CD4-positive, alpha-beta T cell treated with Interleukin-6 for 4 hours (primary cell): ENCODE measurements around the gene TGFB1.
"Not testable (repeated sequence)": the region's sequence is repeated elsewhere in the genome, so short reads cannot be mapped to it uniquely, and the experiment has no call there.

Experiments used
- DNase-seq: peaks from one replicate; pipeline ENCODE4 v3.0.0-alpha.2; 2020; ENCODE audit warnings: mixed read lengths

TGFB1 gene

DNA sequence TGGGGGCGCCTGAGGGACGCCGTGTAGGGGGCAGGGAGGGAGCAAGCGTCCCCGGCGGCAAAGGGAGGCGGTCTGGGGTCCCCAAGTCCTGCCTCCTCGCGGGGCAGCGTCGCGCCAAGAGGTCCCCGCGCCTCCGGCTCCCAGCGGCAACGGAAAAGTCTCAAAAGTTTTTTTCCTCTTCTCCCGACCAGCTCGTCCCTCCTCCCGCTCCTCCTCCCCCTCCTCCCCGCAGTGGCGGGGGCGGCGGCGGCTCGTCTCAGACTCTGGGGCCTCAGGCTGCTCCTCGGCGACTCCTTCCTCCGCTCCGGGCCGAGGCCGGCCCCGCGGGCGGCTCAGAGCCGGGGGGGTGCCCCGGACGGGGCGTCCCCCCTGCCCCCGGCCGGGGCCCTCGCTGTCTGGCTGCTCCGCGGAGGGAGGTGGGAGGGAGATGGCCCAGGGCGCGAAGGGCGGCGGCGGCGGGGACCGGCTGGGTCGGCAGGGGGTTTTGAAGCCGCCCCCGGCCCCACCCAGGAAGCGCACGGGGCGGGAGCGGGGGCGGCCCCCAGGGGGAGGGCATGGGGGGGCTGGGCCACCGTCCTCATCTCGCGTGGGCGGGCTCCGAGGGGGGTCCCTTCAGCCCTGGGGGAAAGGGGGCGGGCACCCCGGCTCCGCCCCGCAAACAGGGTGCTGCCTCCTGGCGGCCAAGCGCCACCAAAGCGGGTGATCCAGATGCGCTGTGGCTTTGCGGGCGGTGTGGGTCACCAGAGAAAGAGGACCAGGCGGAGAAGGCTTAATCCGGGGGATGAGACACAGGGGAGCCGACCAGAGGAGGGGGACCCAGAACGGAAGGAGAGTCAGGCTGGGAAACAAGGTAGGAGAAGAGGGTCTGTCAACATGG, at the start of gene TGFB1:
Gene TGFB1 (minus strand): TSS at position 457 of the 877 bp plus-strand sequence. CDS start 878 bp downstream, outside the sequence.
- DNase-seq, result peak; percentile 97

DNA sequence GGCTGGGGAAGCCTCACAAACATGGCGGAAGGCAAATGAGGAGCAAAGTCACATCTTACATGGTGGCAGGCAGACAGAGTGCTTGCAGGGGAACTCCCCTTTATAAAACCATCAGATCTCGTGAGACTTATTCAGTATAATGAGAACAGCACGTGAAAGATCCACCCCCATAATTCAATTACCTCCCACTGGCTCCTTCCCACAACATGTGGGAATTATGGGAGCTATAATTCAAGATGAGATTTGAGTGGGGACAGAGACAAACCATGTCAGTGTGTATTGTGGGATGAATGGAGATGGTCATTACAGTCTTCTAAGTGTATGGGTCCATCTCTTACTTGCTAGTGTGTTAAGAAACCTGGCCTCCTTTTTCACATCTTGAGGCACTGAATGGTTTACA, 48.3 kb upstream of the TGFB1 start:
- DNase-seq, result no peak

DNA sequence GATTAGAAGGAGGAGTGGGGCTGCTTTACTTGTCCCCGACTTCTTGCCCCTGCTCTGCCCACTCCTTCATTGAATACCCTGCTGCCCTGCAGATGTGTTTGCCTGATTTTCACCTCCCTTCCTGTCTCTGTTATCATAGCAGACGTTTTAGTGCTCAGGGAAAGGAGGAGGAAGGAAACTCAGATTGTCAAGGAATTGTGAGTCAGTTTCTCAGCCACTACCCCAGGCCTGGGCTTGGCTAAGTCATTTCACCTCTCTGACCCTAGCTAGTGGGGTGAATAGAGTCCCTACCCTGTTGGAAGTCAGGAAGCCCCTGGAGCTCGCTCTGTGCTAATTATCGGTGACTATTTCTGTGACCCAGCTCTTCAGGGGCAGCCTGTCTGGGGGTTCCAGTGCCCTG, 47.8 kb upstream of the TGFB1 start:
- DNase-seq, result no peak

- DNase-seq, result no peak
Observed at GRCh38 chr19:41399525-41399924, 45.8 kb upstream of the TGFB1 start.

DNA sequence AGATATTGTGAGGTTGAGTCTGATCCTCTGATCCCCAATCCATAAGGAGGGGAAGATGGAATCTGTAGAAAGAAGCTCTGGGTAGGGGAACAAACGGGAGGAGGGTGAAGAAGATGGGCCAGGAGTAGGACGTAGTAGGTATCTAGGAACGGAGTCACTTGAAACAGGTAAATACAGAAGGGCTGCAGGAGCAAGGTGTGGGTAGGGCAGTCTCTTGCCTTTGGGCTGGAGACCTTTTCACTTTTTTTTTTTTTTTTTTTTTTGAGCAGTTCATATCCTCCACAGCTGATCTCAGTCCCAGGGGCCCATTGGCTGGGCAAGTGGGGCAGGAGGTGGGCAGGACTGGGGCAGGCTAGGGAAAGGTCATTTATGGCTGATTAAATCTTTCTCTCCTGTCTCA, 45.4 kb upstream of the TGFB1 start:
- no peak for DNase-seq

- DNase-seq, result no peak
Observed at GRCh38 chr19:41398598-41398997, 44.9 kb upstream of the TGFB1 start.

GRCh38 chr19:41398050-41398418, 44.3 kb upstream of the TGFB1 start:
- peak; percentile 4 for DNase-seq

- DNase-seq, result peak; percentile 100
Observed at GRCh38 chr19:41397086-41398049, 43.6 kb upstream of the TGFB1 start, which contains the start of the genes BCKDHA and EXOSC5. Gene BCKDHA, plus strand, starts transcription at chr19:41397818. Its CDS starts 10 bp downstream, at chr19:41397828. Gene EXOSC5, minus strand, starts transcription at chr19:41397359. Its CDS starts 31 bp downstream, at chr19:41397328.

- no peak for DNase-seq
Observed at GRCh38 chr19:41395355-41395754, 41.6 kb upstream of the TGFB1 start.

GRCh38 chr19:41392775-41393174, 39.1 kb upstream of the TGFB1 start:
- no peak for DNase-seq

- no peak for DNase-seq
Observed at GRCh38 chr19:41391618-41392017, 37.9 kb upstream of the TGFB1 start.

DNA sequence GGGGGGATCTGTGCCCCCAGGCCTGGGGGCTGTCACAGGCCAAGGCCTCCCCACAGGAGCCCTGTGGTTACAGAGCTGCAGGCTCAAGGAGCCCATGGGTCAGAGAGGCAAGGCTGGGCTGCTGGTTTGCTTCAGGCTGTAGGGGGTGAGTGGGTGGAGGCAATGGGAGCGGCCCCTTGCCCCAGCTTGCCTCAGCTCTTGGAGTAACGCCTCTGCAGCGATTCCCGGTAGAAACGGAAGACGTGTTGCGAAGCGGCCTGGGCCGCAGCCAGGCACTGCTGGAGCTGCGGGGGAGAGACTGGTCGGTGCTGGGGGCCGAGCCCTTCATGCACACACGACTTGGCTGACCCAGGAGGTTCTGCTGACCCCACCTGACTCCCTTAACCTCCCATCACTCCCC, 32.7 kb upstream of the TGFB1 start:
- no peak for DNase-seq

DNA sequence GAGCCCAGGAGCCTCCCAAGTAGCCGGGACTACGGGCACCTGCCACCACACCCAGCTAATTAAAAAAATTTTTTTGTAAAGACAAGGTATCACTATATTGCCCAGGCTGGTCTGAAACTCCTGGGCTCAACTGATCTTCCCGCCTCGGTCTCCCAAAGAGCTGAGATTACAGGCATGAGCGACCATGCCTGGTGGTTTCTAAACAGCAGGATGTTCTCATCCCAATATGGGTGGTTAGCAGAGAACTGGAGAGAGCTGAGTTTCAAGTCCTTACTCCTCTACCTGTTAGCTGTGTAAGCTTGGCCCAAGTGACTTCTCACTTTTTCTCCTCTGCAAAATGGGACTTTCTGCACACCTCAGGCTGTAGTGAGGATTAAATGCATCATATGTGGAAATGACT, 30.6 kb upstream of the TGFB1 start:
- no peak for DNase-seq

DNA sequence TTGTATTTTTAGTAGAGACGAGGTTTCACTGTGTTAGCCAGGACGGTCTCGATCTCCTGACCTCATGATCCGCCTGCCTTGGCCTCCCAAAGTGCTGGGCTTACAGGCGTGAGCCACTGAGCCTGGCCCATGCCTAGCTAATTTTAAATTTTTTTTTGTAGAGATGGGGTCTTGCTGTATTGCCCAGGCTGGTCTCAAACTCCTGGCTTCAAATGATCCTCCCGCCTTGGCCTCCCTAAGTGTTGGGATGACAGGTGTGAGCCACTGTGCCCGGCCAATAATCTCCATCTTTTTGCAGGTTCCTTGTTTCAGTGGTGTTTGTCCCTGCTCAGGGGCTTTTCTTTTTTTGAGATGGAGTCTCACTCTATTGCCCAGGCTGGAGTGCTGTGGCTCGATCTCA, 27.8 kb upstream of the TGFB1 start:
- not testable (repeated sequence) for DNase-seq

GRCh38 chr19:41377977-41378709, 24.4 kb upstream of the TGFB1 start:
- no peak for DNase-seq

- peak; percentile 20 for DNase-seq
Observed at GRCh38 chr19:41376998-41377365, 23.3 kb upstream of the TGFB1 start.

- DNase-seq, result peak; percentile 46
Observed at GRCh38 chr19:41376241-41376997, 22.7 kb upstream of the TGFB1 start, which contains the start of gene TMEM91. Gene TMEM91, plus strand, starts transcription at chr19:41376533. Its CDS starts 1,777 bp downstream, at chr19:41378310.

DNA sequence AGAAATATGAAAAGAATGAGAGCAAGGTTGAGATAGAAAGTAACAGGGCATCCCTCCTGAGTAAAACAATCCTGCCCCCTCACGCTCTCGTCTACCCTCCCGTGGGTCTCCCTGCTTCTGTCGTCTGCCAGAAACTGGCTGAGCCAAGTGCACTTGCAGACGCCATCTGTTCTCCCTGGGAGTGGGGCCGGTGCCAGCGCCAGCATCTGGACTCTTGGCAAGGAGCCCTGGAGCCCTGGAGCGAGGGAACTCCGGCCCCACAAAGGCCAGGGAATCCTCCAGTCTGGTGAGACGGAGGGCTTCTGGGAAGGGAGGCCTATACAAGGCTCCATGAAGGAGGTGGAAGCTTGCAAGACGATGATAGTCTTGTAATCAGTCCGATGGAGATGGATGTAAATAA, 20.3 kb upstream of the TGFB1 start:
- no peak for DNase-seq

DNA sequence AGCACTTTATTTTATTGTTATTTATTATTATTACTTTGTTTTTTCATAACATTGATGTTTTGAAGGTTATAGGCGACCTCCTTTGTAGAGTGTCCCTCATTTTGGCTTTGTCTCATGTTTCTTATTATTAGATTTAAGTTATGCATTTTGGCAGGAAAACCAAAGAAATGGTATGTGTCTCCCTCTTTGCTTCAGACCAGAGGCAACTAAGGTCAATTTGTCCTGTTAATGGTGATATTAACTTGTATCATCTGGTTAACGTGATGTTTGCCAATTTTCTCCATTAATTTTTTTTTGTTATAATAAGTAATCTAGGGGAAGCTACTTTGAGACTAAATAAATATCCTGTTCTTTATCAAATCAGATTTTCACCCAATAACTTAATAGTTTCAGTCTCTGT, 18.8 kb upstream of the TGFB1 start:
- no peak for DNase-seq

- no peak for DNase-seq
Observed at GRCh38 chr19:41371541-41371940, 17.8 kb upstream of the TGFB1 start.

DNA sequence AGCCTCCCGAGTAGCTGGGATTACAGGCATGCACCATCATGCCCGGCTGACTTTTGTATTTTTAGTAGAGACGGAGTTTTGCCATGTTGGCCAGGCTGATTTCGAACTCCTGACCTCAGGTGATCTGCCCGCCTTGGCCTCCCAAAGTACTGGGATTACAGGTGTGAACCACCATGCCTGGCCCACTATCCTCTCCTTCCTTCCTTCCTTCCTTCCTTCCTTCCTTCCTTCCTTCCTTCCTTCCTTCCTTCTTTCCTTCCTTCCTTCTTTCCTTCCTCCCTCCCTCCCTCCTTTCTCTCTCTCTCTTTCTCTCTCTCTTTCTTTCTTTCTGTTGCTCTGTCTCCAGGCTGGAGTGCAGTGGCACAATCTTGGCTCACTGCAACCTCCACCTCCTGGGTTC, 17.4 kb upstream of the TGFB1 start:
- DNase-seq, result not testable (repeated sequence)

DNA sequence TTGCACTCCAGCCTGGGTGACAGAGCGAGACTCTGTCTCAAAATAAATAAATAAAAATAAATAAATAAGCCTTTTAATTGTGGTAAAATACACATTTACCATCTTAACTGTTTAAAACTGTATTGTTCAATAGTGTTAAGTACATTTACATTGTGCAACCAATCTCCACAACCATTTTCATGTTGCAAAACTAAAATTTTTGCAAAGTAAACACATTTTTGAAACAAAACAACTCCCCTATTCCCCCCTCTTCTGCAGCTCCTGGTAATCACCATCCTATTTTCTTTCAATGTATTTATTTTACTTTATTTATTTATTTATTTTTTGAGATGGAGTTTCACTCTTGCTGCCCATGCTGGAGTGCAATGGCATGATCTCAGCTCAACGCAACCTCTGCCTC, 16.0 kb upstream of the TGFB1 start:
- no peak for DNase-seq
